ENCODE measurements around the gene SCN8A.

SCN8A gene

DNA sequence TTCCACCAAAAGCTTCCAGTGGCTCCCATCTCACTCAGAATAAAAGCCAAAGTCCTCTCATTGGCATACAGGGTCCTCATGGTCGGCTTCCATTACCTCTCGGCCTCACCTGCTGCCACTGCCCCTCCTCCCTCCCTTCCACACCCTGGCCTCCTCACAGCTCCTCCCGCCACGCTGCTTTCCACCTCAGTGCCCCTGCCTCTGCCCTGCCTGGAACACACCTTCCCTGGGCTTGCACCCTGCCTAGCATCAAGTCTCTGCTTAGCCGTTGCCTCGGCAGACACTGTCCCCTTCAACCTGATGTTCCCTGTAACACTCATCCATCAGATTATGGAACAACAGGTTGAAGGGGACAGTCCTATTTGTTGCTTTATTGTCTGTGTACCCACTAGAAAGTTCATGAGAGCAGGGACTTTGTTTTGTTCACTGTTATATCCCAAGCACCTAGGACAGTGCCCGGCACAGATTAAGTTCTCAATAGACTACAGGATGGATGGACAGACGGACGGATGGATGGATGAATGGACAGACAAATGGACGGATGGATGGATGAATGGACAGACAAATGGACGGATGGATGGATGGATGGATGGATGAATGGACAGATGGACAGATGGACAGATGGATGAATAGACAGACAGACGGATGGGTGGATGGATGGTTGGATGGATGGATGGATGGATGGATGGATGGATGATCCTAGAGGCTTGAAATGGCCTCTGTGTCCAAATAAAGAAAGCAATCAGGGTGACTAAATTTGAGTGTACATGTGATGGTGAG is 242.6 kb downstream of the SCN8A start:
- Histone ChIP-seq H3K9me3 (ENCODE audit: severe bottlenecking) (no peaks in the 10 kb centered on the region), H3K4me3 (ENCODE audit: low read depth, low read length) (no peak overlapping the region), H3K36me3 (no peaks in the 10 kb centered on the region), H3K27ac (peak overlapping the region; percentile 80), H3K27me3 (ENCODE audit: insufficient read depth, low read depth, severe bottlenecking) (no peaks in the 10 kb centered on the region)
- no peak for DNase-seq
- TF ChIP-seq, protein P1, sequence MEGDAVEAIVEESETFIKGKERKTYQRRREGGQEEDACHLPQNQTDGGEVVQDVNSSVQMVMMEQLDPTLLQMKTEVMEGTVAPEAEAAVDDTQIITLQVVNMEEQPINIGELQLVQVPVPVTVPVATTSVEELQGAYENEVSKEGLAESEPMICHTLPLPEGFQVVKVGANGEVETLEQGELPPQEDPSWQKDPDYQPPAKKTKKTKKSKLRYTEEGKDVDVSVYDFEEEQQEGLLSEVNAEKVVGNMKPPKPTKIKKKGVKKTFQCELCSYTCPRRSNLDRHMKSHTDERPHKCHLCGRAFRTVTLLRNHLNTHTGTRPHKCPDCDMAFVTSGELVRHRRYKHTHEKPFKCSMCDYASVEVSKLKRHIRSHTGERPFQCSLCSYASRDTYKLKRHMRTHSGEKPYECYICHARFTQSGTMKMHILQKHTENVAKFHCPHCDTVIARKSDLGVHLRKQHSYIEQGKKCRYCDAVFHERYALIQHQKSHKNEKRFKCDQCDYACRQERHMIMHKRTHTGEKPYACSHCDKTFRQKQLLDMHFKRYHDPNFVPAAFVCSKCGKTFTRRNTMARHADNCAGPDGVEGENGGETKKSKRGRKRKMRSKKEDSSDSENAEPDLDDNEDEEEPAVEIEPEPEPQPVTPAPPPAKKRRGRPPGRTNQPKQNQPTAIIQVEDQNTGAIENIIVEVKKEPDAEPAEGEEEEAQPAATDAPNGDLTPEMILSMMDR (IDR thresholded peaks at IDR 0.05; ENCODE audit: low read depth, low read length): no peak

DNA sequence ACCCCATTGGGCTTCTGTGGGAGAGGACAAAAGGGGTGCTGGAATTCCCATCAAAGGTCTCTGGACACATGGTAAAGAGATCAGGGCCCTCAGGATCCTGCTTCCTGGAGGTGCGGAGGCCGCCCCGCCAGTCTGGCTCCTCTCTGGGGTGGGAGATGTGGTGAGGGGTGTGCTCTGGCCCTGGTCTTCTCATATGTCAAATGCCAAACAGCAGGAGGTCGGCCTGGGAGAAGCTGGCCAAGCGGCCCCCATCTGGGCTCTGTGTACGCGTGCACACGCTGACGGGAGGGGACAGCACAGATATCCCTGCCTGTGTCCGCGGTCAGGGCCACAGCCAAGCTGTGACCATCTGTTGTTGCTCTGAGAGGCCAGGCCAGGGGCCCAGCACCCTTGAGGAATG is 243.4 kb downstream of the SCN8A start:
- H3K36me3 ChIP-seq: no peaks in the 10 kb centered on the region
- TF ChIP-seq, protein P1 (IDR thresholded peaks at IDR 0.05; ENCODE audit: low read depth, low read length): no peak
- peak; percentile 86 for DNase-seq

DNA sequence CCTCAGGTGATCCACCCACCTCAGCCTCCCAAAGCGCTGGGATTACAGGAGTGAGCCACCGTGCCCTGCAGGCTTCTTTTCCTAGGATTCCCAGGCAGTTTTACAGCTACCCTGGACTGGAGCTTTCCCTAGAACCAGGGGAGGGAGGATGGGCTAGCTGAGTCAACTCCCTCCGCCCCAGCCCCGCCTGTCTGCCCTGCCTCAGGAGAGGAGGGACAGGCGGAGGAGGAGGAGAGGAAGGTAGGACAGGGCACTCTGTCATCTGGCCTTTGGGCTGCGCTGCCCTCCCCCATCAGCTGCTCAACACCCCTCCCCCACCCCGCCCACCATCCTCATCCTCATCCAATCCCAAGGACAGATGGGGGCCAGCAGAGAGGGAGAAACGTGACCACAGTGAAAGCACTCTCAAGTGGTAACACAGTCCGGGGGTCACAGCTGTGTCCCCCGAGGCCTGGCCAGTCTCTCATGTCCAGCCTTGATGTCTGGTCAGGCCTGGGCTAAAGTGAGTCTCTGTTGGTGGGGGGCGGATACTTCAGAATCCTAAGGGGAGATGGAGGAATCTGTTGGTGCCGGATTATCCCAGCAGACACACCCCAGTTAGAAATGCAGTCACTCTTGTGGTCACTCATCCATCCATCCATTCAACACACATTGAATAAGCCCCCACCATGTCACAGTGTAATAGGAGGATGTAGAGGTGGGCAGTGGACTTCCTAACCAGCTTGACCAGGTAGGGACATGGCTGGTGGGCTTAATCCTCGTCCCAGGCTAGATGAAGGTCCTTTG is 245.2 kb downstream of the SCN8A start:
- no peaks in the 10 kb centered on the region for H3K9me3 ChIP-seq (ENCODE audit: severe bottlenecking)
- H3K27ac ChIP-seq: peak overlapping the region; percentile 80
- TF ChIP-seq, protein P1 (IDR thresholded peaks at IDR 0.05; ENCODE audit: low read depth, low read length): no peak
- no peaks in the 10 kb centered on the region for H3K36me3 ChIP-seq
- no peaks in the 10 kb centered on the region for H3K27me3 ChIP-seq (ENCODE audit: insufficient read depth, low read depth, severe bottlenecking)
- DNase-seq: peak; percentile 80
- H3K4me3 ChIP-seq (ENCODE audit: low read depth, low read length): no peak overlapping the region

More for the DNA sequence above, 243.4 kb downstream of the SCN8A start:
- H3K27ac ChIP-seq: peak overlapping the region; percentile 80
- no peaks in the 10 kb centered on the region for H3K9me3 ChIP-seq (ENCODE audit: severe bottlenecking)
- H3K27me3 ChIP-seq (ENCODE audit: insufficient read depth, low read depth, severe bottlenecking): no peaks in the 10 kb centered on the region
- no peak overlapping the region for H3K4me3 ChIP-seq (ENCODE audit: low read depth, low read length)

DNA sequence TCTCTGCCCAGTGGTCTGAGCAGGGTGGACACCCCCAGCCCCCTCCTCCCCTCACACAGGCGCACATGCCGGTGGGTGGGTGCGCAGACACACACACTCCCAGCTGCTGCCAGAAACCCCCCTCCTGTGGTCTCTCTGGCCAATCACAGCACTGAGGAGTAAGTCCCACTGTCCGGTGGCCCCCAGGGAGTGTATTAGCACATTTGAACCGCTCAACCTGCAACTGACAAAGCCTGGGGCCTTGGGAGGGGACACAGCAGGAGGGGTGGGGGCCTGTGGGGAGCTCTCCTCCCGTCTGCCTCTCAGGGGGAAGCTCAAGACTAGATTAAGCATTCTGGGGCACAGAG is 245.8 kb downstream of the SCN8A start:
- Histone ChIP-seq H3K9me3 (ENCODE audit: severe bottlenecking) (no peaks in the 10 kb centered on the region), H3K4me3 (ENCODE audit: low read depth, low read length) (no peak overlapping the region), H3K27me3 (ENCODE audit: insufficient read depth, low read depth, severe bottlenecking) (no peaks in the 10 kb centered on the region), H3K36me3 (no peaks in the 10 kb centered on the region), H3K27ac (peak overlapping the region; percentile 80)
- TF ChIP-seq, protein P1 (IDR thresholded peaks at IDR 0.05; ENCODE audit: low read depth, low read length): no peak
- peak; percentile 55 for DNase-seq

DNA sequence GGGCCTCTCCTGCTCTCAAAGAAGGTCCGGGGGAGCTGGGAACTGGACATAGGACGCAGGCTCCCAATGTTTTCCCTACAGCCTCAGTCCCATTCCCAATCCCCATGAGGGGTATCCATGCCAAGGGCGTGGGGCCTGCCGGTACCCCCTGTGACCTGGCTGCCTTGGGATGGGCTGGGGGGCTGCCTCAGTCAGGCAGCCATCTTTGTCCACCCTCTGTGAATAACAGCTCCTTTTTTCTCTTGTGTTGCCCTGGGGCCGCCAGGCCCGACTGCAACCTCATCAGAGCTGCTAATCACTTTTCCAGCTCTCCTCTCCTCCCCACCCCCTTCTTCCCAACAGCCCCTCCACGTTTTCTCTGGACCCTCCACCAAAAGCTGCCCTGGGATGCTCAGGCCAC is 246.3 kb downstream of the SCN8A start:
- DNase-seq: no peak
- Histone ChIP-seq H3K27me3 (ENCODE audit: insufficient read depth, low read depth, severe bottlenecking) (no peaks in the 10 kb centered on the region), H3K27ac (peak overlapping the region; percentile 80), H3K36me3 (no peaks in the 10 kb centered on the region), H3K9me3 (ENCODE audit: severe bottlenecking) (no peaks in the 10 kb centered on the region), H3K4me3 (ENCODE audit: low read depth, low read length) (no peak overlapping the region)
- TF ChIP-seq, protein P1 (IDR thresholded peaks at IDR 0.05; ENCODE audit: low read depth, low read length): no peak
